ENCODE data around the gene SLC7A9. TPM values are rescaled to one million over a fixed set of nuclear protein-coding genes. Genes with fewer than 3 reads are reported as not detected.

Gene SLC7A9
- total and polyA plus RNA-seq, 2 of the 13 experiments (the other 11 are each of a cell fraction or from before 2014, with no cell fraction given), result 4.7 to 8.3 TPM

GRCh38 chr19:32858155-32858554, 11.4 kb downstream of the SLC7A9 start:
- POLR2A ChIA-PET, result no interaction called here
- Histone ChIP-seq H3K27me3 (ENCODE audit: control insufficient read depth in 1 of 2, insufficient read depth in 2 of 2, low read length in 2 of 2) (no peaks in the 10 kb centered on the region), H3K9ac (ENCODE audit: insufficient read depth, low read depth, low read length) (no peak overlapping the region), H2AFZ (ENCODE audit: low read length) (no peak overlapping the region), H3K4me2 (ENCODE audit: low read depth, low read length) (no peak overlapping the region), H3K9me3 (ENCODE audit: low read length) (no peaks in the 10 kb centered on the region), H3K27ac (ENCODE audit: extremely low read length, insufficient read depth, low read length) (no peak overlapping the region), H4K20me1 (ENCODE audit: insufficient read depth, low read length) (no peaks in the 10 kb centered on the region), H3K4me1 (ENCODE audit: insufficient read depth, low read length) (no peaks in the 10 kb centered on the region), H3K4me3 (replicated peaks in 1 of 3; ENCODE audit: insufficient read depth in 1 of 3, low read depth in 2 of 3, low read length in 3 of 3) (no peak overlapping the region), H3K36me3 (replicated peaks in 1 of 2; ENCODE audit: control insufficient read depth in 1 of 2, insufficient read depth in 2 of 2, low read length in 2 of 2) (peaks cover 0 to 6% of the 10 kb centered on the region in 2 experiments; a peak in 3 of 5 replicates), H3K79me2 (ENCODE audit: insufficient read depth, low read length) (no peaks in the 10 kb centered on the region)
- TF ChIP-seq ZNF75D (CRISPR knock-in tag; IDR thresholded peaks at IDR 0.05; ENCODE audit: borderline replicate concordance), result no peak
- no peak for TF ChIP-seq AKNA (CRISPR knock-in tag; IDR thresholded peaks at IDR 0.05; ENCODE audit: borderline replicate concordance)
- no peak for TF ChIP-seq ZNF280B (CRISPR knock-in tag; IDR thresholded peaks at IDR 0.05; ENCODE audit: borderline replicate concordance)
- TF ChIP-seq PHF21A (CRISPR knock-in tag; IDR thresholded peaks at IDR 0.05), result no peak
- no peak for FAIRE-seq
- intact Hi-C loops (cut with micrococcal nuclease; ENCODE audit: unreplicated experiment), result no loop called here
- BruUV-seq (replicated peaks), result no TSS peak
- no peak for ATAC-seq
- CTCF ChIA-PET (ENCODE audit: low intra/inter-chr PET ratio, low total read pairs), result no interaction called here
- in situ Hi-C loops (cut with HindIII; ENCODE audit: extremely low pct_ligation_motif_present, low pct_unique_long_range_greater_than_20kb), result no loop called here
- 88% methylated on average over 12 of the region's 13 CpGs for WGBS (ENCODE audit: low lambda C conversion rate)
- DNase-seq (ENCODE audit: low spot score), result no peak
